ENCODE measurements around the gene MT4. TPM values are rescaled to one million over a fixed set of nuclear protein-coding genes. Genes with fewer than 3 reads are reported as not detected.

Gene MT4
- total and polyA plus RNA-seq, 7 experiments from 2014 or later, result not detected

DNA sequence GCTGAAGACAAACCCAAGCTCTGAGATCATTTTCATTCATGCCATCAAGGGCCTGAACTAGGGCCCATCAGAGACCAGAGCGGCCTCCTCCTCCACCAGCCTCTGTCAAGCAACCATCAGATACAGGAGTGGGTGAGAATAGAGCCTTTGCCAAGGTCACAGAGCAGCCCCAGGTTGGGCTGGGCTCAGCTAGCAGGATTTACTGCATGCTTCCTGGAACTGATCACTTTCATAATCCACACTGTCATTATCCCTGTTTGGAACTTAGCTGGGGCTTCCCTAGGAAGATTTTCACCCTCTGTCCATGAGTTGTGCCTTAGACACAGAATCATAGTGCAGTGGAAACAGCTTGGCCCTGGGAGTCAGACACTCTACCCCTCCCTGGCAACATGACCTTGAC, 5.1 kb downstream of the MT4 start:
- H3K27ac Mint-ChIP-seq, result no peak overlapping the region

DNA sequence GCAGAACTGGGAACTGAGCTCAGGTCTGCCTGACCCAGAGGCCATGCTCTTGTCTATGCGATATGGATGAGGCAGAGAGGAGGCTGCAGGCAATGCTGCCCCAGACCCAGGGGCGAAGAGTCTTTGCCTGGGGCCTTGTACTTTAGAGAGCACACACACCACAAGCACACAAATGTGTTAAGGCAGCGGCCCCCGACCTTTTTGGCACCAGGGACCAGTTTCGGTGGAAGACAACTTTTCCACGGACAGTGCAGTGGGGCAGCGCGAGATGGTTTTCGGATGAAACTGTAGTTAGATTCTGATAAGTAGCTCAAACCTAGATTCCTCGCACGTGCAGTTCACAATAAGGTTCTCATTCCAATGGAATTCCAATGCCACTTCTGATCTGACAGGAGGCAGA, 6.7 kb downstream of the MT4 start:
- no peaks in the 10 kb centered on the region for H3K9me3 ChIP-seq (ENCODE audit: control insufficient read depth in 2 of 3, low read length in 3 of 3)
- no peaks in the 10 kb centered on the region for H3K36me3 Mint-ChIP-seq
- peaks cover 0 to 8% (median 0%) of the 10 kb centered on the region in 5 donors for H3K27me3 Mint-ChIP-seq
- H3K4me1 Mint-ChIP-seq, result peaks cover 0 to under 1% (median under 1%) of the 10 kb centered on the region in 7 donors
- H3K4me3 Mint-ChIP-seq, result no peak overlapping the region
- H3K27me3 ChIP-seq (ENCODE audit: control insufficient read depth in 2 of 2, insufficient read depth in 2 of 2, low read length in 2 of 2), result no peaks in the 10 kb centered on the region
- no peak for DNase-seq
- ChIA-PET POLR2A (no interaction called here), CTCF (interaction anchor here (1.5 kb wide), 1 partner anchor 130 kb away, joined by 6 read pairs; no protein-coding TSS in a partner anchor)
- H3K9me3 Mint-ChIP-seq, result peaks cover 0 to 11% (median 0%) of the 10 kb centered on the region in 11 donors
- no peak overlapping the region for H3K27ac ChIP-seq (ENCODE audit: low read depth, low read length)
- ATAC-seq, result no peak
- H3K4me3 ChIP-seq (ENCODE audit: low read length), result no peak overlapping the region
- peak overlapping the region in 1 of 9 donors; percentile 22 for H3K27ac Mint-ChIP-seq
- intact Hi-C loops (cut with micrococcal nuclease), result no loop called here
- no peaks in the 10 kb centered on the region for H3K4me1 ChIP-seq (ENCODE audit: control insufficient read depth in 2 of 2, insufficient read depth in 2 of 2, low read length in 2 of 2)
- no peaks in the 10 kb centered on the region for H3K36me3 ChIP-seq (ENCODE audit: control insufficient read depth in 2 of 3, insufficient read depth in 3 of 3, low read length in 3 of 3)

More for the DNA sequence above, 5.1 kb downstream of the MT4 start:
- Histone ChIP-seq H3K4me3 (ENCODE audit: low read length) (no peak overlapping the region), H3K4me1 (ENCODE audit: control insufficient read depth in 2 of 2, insufficient read depth in 2 of 2, low read length in 2 of 2) (no peaks in the 10 kb centered on the region), H3K36me3 (ENCODE audit: control insufficient read depth in 2 of 3, insufficient read depth in 3 of 3, low read length in 3 of 3) (no peaks in the 10 kb centered on the region), H3K27me3 (ENCODE audit: control insufficient read depth in 2 of 2, insufficient read depth in 2 of 2, low read length in 2 of 2) (no peaks in the 10 kb centered on the region), H3K9me3 (ENCODE audit: control insufficient read depth in 2 of 3, low read length in 3 of 3) (no peaks in the 10 kb centered on the region), H3K27ac (ENCODE audit: low read depth, low read length) (no peak overlapping the region)
- CTCF ChIA-PET, result interaction anchor here (0.6 to 1.3 kb wide), 2 partner anchors 132 to 219 kb away, joined by 4 to 6 read pairs; no protein-coding TSS in a partner anchor
- Mint-ChIP-seq H3K9me3 (peaks cover 0 to 7% (median 0%) of the 10 kb centered on the region in 11 donors), H3K4me1 (peaks cover 0 to 6% (median 0%) of the 10 kb centered on the region in 7 donors), H3K27me3 (peaks cover 0 to 11% (median 0%) of the 10 kb centered on the region in 5 donors), H3K4me3 (no peak overlapping the region), H3K36me3 (no peaks in the 10 kb centered on the region)
- POLR2A ChIA-PET, result no interaction called here
- intact Hi-C loops (cut with micrococcal nuclease), result no loop called here
- no peak for ATAC-seq
- no peak for DNase-seq

DNA sequence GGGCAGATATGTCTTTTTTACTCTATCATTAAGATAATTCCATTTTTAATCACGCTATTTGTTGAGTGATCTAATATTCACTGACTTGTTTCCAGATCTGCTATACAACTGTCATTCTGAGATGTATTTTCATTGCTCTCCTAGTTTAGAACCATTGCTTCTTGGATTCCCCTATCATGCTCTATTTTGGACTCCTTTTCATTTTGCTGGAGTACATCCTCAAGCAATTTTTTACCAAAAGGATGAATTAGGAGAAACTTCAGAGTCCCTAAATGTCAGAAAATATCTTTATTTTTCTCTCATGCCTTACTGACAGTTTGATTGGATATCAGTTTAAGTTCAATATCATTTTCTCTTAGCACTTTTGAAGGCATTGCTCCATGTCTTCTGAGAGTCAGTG, 9.8 kb downstream of the MT4 start:
- H3K9me3 Mint-ChIP-seq, result peaks cover 0 to 11% (median 0%) of the 10 kb centered on the region in 11 donors
- H3K4me3 Mint-ChIP-seq, result no peak overlapping the region
- ATAC-seq, result no peak
- H3K27me3 Mint-ChIP-seq, result peaks cover 0 to 10% (median 0%) of the 10 kb centered on the region in 5 donors
- POLR2A ChIA-PET, result no interaction called here
- Histone ChIP-seq H3K9me3 (ENCODE audit: control insufficient read depth in 2 of 3, low read length in 3 of 3) (no peaks in the 10 kb centered on the region), H3K4me1 (ENCODE audit: control insufficient read depth in 2 of 2, insufficient read depth in 2 of 2, low read length in 2 of 2) (peaks cover 3 to 8% of the 10 kb centered on the region in 2 donors), H3K36me3 (ENCODE audit: control insufficient read depth in 2 of 3, insufficient read depth in 3 of 3, low read length in 3 of 3) (no peaks in the 10 kb centered on the region), H3K27me3 (ENCODE audit: control insufficient read depth in 2 of 2, insufficient read depth in 2 of 2, low read length in 2 of 2) (no peaks in the 10 kb centered on the region), H3K27ac (ENCODE audit: low read depth, low read length) (no peak overlapping the region), H3K4me3 (ENCODE audit: low read length) (no peak overlapping the region)
- no peak overlapping the region for H3K27ac Mint-ChIP-seq
- H3K36me3 Mint-ChIP-seq, result no peaks in the 10 kb centered on the region
- peaks cover 0 to 9% (median 8%) of the 10 kb centered on the region in 7 donors for H3K4me1 Mint-ChIP-seq
- intact Hi-C loops (cut with micrococcal nuclease), result loop anchor here in 1 of 2 donors (5.0 kb wide), 1 partner anchor 53 kb away; the partner anchor contains the start of gene MT1E
- no peak for DNase-seq
- CTCF ChIA-PET, result interaction anchor here (2.5 to 5.7 kb wide), 2 partner anchors 61 to 127 kb away, joined by 11 to 86 read pairs; no protein-coding TSS in a partner anchor

DNA sequence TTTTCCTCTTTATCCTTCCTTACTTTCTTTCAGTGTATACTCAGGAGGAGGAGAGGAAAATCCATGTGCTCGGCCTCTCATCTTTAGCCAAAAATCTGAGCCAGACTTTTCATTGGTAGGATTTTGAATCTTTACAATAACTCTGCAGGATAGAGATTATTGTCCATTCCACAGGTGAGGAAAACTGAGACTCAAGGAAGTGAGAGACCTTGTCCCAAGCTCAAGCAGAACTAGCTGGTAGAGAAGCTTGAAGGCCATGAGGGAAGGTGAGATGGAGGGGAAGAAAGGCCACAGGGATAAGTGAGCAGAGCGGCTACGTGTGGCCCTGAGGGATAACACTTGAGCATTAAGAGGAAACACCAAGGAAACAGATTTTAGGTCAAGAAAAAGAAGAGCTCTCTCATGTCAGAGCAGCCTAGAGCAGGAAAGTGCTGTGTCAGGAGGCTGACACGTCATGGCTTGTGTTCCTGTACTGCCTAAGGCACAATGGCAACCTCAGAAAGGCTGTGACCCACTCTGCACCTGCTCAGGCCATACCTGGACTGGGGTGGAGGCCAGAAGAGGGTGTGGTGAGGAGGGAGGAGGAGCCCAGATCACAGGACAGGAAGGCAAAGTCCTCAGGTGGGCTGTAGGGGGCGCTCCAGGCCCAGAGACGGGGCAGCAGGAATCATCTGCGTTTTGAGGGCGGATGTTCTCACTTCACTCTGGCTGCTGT, 11.9 kb downstream of the MT4 start:
- H3K27me3 Mint-ChIP-seq, result peaks cover 0 to 19% (median 0%) of the 10 kb centered on the region in 5 donors
- POLR2A ChIA-PET, result interaction anchor here (1.1 to 2.8 kb wide), 5 partner anchors 29 to 131 kb away, joined by 3 to 17 read pairs (median 10); partner anchors contain the start of gene MT2A
- peaks cover 0 to 11% (median 0%) of the 10 kb centered on the region in 11 donors for H3K9me3 Mint-ChIP-seq

DNA sequence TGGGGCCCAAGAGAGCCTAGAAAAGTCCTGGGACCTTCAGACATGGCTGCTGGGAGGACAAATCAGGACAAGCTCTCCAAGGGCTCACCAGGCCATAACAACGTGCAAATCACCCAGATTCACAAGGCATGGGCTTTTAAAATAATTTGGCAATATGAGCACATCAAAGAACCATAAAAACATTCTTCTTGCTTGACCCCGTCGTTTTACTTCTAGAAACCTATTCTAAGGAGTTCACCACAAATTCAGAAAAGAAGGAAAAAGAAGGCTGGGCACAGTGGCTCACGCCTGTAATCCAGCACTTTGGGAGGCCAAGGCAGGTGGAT, 12.4 kb downstream of the MT4 start:
- H3K27me3 Mint-ChIP-seq, result peaks cover 0 to 23% (median 0%) of the 10 kb centered on the region in 5 donors
- POLR2A ChIA-PET, result interaction anchor here (1.1 to 2.8 kb wide), 5 partner anchors 30 to 131 kb away, joined by 3 to 17 read pairs (median 10); partner anchors contain the start of gene MT2A

More for the DNA sequence above, 11.9 kb downstream of the MT4 start:
- Mint-ChIP-seq H3K4me3 (no peak overlapping the region), H3K27ac (peak overlapping the region; percentile 53 to 89 (median 76)), H3K36me3 (no peaks in the 10 kb centered on the region), H3K4me1 (peaks cover 0 to 9% (median 8%) of the 10 kb centered on the region in 7 donors)
- Histone ChIP-seq H3K4me3 (ENCODE audit: low read length) (no peak overlapping the region), H3K9me3 (ENCODE audit: control insufficient read depth in 2 of 3, low read length in 3 of 3) (no peaks in the 10 kb centered on the region), H3K27me3 (ENCODE audit: control insufficient read depth in 2 of 2, insufficient read depth in 2 of 2, low read length in 2 of 2) (no peaks in the 10 kb centered on the region), H3K4me1 (ENCODE audit: control insufficient read depth in 2 of 2, insufficient read depth in 2 of 2, low read length in 2 of 2) (peaks cover 3 to 8% of the 10 kb centered on the region in 2 donors), H3K27ac (ENCODE audit: low read depth, low read length) (no peak overlapping the region), H3K36me3 (ENCODE audit: control insufficient read depth in 2 of 3, insufficient read depth in 3 of 3, low read length in 3 of 3) (no peaks in the 10 kb centered on the region)
- ATAC-seq (peak; percentile 100), DNase-seq (peak; percentile 81 to 92 (median 88))
- intact Hi-C loops (cut with micrococcal nuclease), result loop anchor here (1.0 to 5.0 kb wide), 12 partner anchors 24 to 375 kb away; partner anchors contain the start of genes MT1E (in 1 of the 2), MT1X (in 1 of the 2) and MT2A (in 1 of the 2)
- CTCF ChIA-PET, result interaction anchor here (0.6 to 5.7 kb wide), 25 partner anchors 8 to 875 kb away, joined by 3 to 86 read pairs (median 4); partner anchors contain the start of gene MT1X

DNA sequence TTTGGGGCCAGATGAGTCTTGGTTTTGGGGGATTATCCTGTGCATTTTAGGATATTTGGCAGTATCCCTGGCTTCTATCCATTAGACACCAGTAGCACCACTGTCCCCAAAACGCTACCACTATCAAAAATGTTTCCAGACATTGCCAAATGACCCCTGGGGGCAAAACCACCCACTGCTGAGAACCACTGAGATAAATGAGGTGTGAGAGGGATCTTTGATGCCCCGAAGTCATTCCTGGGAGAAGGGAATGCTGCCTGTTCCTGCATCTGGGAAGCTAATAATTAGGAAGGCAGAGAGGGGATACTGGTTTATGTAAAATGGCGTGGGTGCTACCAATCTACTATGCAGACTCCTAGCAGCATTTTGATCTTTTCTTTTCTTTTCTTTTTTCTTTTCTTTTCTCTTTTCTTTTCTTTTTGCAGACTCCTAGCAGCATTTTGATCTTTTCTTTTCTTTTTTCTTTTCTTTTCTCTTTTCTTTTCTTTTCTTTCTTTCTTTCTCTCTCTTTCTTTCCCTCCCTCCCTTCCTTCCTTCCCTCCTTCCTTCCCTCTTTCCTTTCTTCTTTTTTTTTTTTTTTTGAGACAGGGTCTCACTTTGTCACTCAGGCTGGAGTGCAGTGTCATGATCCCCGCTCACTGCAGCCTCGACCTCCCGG, 15.6 kb downstream of the MT4 start:
- H3K4me3 ChIP-seq (ENCODE audit: low read length), result no peak overlapping the region
- no peaks in the 10 kb centered on the region for H3K27me3 ChIP-seq (ENCODE audit: control insufficient read depth in 2 of 2, insufficient read depth in 2 of 2, low read length in 2 of 2)
- no peaks in the 10 kb centered on the region for H3K36me3 ChIP-seq (ENCODE audit: control insufficient read depth in 2 of 3, insufficient read depth in 3 of 3, low read length in 3 of 3)
- peaks cover 3 to 8% of the 10 kb centered on the region in 2 donors for H3K4me1 ChIP-seq (ENCODE audit: control insufficient read depth in 2 of 2, insufficient read depth in 2 of 2, low read length in 2 of 2)
- no peaks in the 10 kb centered on the region for H3K36me3 Mint-ChIP-seq
- no peak overlapping the region for H3K4me3 Mint-ChIP-seq
- no peaks in the 10 kb centered on the region for H3K9me3 ChIP-seq (ENCODE audit: control insufficient read depth in 2 of 3, low read length in 3 of 3)
- ChIA-PET POLR2A (no interaction called here), CTCF (interaction anchor here (1.1 kb wide), 1 partner anchor 120 kb away, joined by 3 read pairs; no protein-coding TSS in a partner anchor)
- no peaks in the 10 kb centered on the region for H3K9me3 Mint-ChIP-seq
- H3K27me3 Mint-ChIP-seq, result peaks cover 0 to 39% (median 0%) of the 10 kb centered on the region in 5 donors
- peaks cover 0 to 9% (median 8%) of the 10 kb centered on the region in 7 donors for H3K4me1 Mint-ChIP-seq
- intact Hi-C loops (cut with micrococcal nuclease), result no loop called here
- DNase-seq, result no peak
- H3K27ac Mint-ChIP-seq, result no peak overlapping the region
- no peak for ATAC-seq
- H3K27ac ChIP-seq (ENCODE audit: low read depth, low read length), result no peak overlapping the region

More for the DNA sequence above, 12.4 kb downstream of the MT4 start:
- Histone ChIP-seq H3K4me1 (ENCODE audit: control insufficient read depth in 2 of 2, insufficient read depth in 2 of 2, low read length in 2 of 2) (peaks cover 3 to 8% of the 10 kb centered on the region in 2 donors), H3K27ac (ENCODE audit: low read depth, low read length) (no peak overlapping the region), H3K4me3 (ENCODE audit: low read length) (no peak overlapping the region), H3K9me3 (ENCODE audit: control insufficient read depth in 2 of 3, low read length in 3 of 3) (no peaks in the 10 kb centered on the region), H3K27me3 (ENCODE audit: control insufficient read depth in 2 of 2, insufficient read depth in 2 of 2, low read length in 2 of 2) (no peaks in the 10 kb centered on the region), H3K36me3 (ENCODE audit: control insufficient read depth in 2 of 3, insufficient read depth in 3 of 3, low read length in 3 of 3) (no peaks in the 10 kb centered on the region)
- ATAC-seq (no peak), DNase-seq (no peak)
- Mint-ChIP-seq H3K9me3 (peaks cover 0 to 11% (median 0%) of the 10 kb centered on the region in 11 donors), H3K27ac (peak overlapping the region; percentile 53 to 89 (median 76)), H3K4me3 (no peak overlapping the region), H3K36me3 (no peaks in the 10 kb centered on the region), H3K4me1 (peaks cover 0 to 9% (median 8%) of the 10 kb centered on the region in 7 donors)
- CTCF ChIA-PET, result interaction anchor here (0.5 to 5.7 kb wide), 19 partner anchors 8 to 875 kb away, joined by 3 to 86 read pairs (median 4); partner anchors contain the start of gene MT1X
- intact Hi-C loops (cut with micrococcal nuclease), result loop anchor here (1.0 to 5.0 kb wide), 12 partner anchors 23 to 374 kb away; partner anchors contain the start of genes MT1E (in 1 of the 2), MT1X (in 1 of the 2) and MT2A (in 1 of the 2)
